Endothelial cell (in vitro differentiated cells): ENCODE data around the gene NUFIP1. TPM values are rescaled to one million over a fixed set of nuclear protein-coding genes. Genes with fewer than 3 reads are reported as not detected.

Experiments
- DNase-seq: peaks from one replicate; pipeline ENCODE4 v3.0.0; 2021; ENCODE audit warnings: low spot score
- H3K27ac Mint-ChIP-seq: one replicate; pipeline ENCODE4 v1.8.0; 2021; ENCODE audit warnings: mixed read lengths, inconsistent platforms; ENCODE audit not compliant: unreplicated experiment
- H3K27me3 Mint-ChIP-seq: one replicate; pipeline ENCODE4 v1.8.0; 2021; ENCODE audit warnings: mild to moderate bottlenecking, moderate library complexity, mixed read lengths, inconsistent platforms; ENCODE audit not compliant: unreplicated experiment
- H3K36me3 Mint-ChIP-seq: one replicate; pipeline ENCODE4 v1.8.0; 2021; ENCODE audit warnings: mild to moderate bottlenecking, low read depth, mixed read lengths, inconsistent platforms; ENCODE audit not compliant: unreplicated experiment
- H3K4me1 Mint-ChIP-seq: one replicate; pipeline ENCODE4 v1.8.0; 2021; ENCODE audit warnings: mild to moderate bottlenecking, mixed read lengths, inconsistent platforms; ENCODE audit not compliant: unreplicated experiment
- H3K4me3 Mint-ChIP-seq: one replicate; pipeline ENCODE4 v1.8.0; 2021; ENCODE audit warnings: mild to moderate bottlenecking, mixed read lengths, inconsistent platforms; ENCODE audit not compliant: unreplicated experiment
- H3K9me3 Mint-ChIP-seq: one replicate; pipeline ENCODE4 v1.8.0; 2021; ENCODE audit warnings: mixed read lengths, inconsistent platforms; ENCODE audit not compliant: unreplicated experiment
- CTCF ChIP-seq: fragments of 200-600 bp; sonication (generic); IDR thresholded peaks from one replicate; pipeline ENCODE4 v1.5.0; 2021; ENCODE audit warnings: antibody characterized with exemption; ENCODE audit not compliant: unreplicated experiment
- total RNA-seq: library from RNA; stranded (reverse); fragmentation: NEBNext Ultra II Directional; extraction: Animal tissue kit (Norgen Biotek cat#: 25700); gene quantifications from one replicate; pipeline ENCODE4 v1.2.1, GENCODE V29; 2021; ENCODE audit not compliant: unreplicated experiment

The NUFIP1 gene
- total RNA-seq, 1 donor from 2014 or later: 7.0 TPM

- H3K27ac Mint-ChIP-seq: no peak overlapping the region
- no peaks in the 10 kb centered on the region for H3K9me3 Mint-ChIP-seq
- peak; percentile 20 for DNase-seq
- peaks cover 2% of the 10 kb centered on the region for H3K4me1 Mint-ChIP-seq
- H3K27me3 Mint-ChIP-seq: no peaks in the 10 kb centered on the region
- H3K36me3 Mint-ChIP-seq: peaks cover 8% of the 10 kb centered on the region
- TF ChIP-seq CTCF: peak; percentile 89
- H3K4me3 Mint-ChIP-seq: no peak overlapping the region
Observed at GRCh38 chr13:44969551-44970484, 19.5 kb downstream of the NUFIP1 start.

DNA sequence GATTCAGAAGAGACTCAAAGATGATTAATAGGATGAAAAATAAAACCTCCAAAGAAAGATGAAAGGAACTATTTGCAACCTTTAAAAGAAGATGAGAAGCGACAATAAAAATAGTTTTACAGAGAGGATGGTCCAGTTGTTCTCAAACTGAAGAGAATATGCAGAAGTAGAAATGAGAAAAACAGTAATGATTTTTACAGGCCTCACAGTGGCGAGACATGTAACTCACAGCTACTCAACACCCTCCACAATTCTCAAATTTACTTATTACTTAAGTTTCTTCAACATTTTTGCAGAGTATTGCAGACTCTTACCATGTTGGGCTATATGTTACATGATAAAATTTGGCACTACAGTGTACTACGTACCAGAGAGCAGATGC is 20.8 kb downstream of the NUFIP1 start:
- no peaks in the 10 kb centered on the region for H3K27me3 Mint-ChIP-seq
- peaks cover 2% of the 10 kb centered on the region for H3K4me1 Mint-ChIP-seq
- H3K27ac Mint-ChIP-seq: no peak overlapping the region
- no peak for DNase-seq
- no peak for TF ChIP-seq CTCF
- H3K9me3 Mint-ChIP-seq: no peaks in the 10 kb centered on the region
- H3K36me3 Mint-ChIP-seq: peaks cover 22% of the 10 kb centered on the region
- no peak overlapping the region for H3K4me3 Mint-ChIP-seq

DNA sequence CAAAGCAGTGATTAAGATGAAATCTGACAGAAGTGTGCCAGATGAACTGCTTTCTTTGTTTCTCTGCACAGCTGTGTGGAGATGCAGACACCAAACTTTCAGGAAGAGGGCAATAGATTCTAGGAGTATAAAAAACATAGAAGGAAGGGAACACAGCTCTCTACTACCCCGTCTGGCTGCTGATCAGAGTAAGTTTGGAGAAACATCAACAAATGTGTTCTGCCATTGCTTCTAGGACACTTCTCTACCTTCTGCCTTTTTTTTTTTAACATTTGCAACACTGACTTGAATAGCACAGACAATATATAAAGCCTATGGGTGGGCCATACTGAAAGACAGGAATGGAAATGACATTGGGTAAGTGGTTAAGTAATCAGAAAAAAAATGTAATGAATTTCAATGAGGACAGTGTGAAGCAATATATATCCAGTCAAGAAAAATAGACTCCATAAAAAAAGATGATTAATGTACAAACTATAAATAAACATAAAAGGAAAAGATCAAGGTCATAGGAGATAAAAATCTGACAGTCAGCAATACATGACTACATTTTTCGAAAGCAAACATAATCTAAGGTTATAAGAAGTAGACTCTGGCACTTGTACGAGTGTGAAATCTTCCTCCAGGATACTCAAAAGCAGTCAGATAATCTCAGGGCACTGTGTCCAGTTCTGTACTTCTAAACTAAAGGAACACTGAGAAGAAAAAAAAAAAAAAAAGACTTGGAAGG is 21.4 kb downstream of the NUFIP1 start:
- no peaks in the 10 kb centered on the region for H3K9me3 Mint-ChIP-seq
- H3K27ac Mint-ChIP-seq: no peak overlapping the region
- peaks cover 28% of the 10 kb centered on the region for H3K36me3 Mint-ChIP-seq
- no peaks in the 10 kb centered on the region for H3K27me3 Mint-ChIP-seq
- DNase-seq: no peak
- peaks cover 2% of the 10 kb centered on the region for H3K4me1 Mint-ChIP-seq
- TF ChIP-seq CTCF: no peak
- H3K4me3 Mint-ChIP-seq: no peak overlapping the region

GRCh38 chr13:44961997-44962396 is 27.3 kb downstream of the NUFIP1 start:
- peaks cover 44% of the 10 kb centered on the region for H3K36me3 Mint-ChIP-seq
- H3K4me1 Mint-ChIP-seq: no peaks in the 10 kb centered on the region
- H3K9me3 Mint-ChIP-seq: no peaks in the 10 kb centered on the region
- DNase-seq: no peak
- no peak overlapping the region for H3K27ac Mint-ChIP-seq
- no peaks in the 10 kb centered on the region for H3K27me3 Mint-ChIP-seq
- no peak for TF ChIP-seq CTCF
- no peak overlapping the region for H3K4me3 Mint-ChIP-seq

- Mint-ChIP-seq H3K27ac (peak overlapping the region; percentile 55), H3K36me3 (no peaks in the 10 kb centered on the region), H3K4me3 (no peak overlapping the region), H3K4me1 (peaks cover 8% of the 10 kb centered on the region), H3K27me3 (no peaks in the 10 kb centered on the region), H3K9me3 (no peaks in the 10 kb centered on the region)
- TF ChIP-seq CTCF: no peak
- DNase-seq: no peak
Observed at GRCh38 chr13:44955406-44955805, 33.9 kb downstream of the NUFIP1 start.
